ENCODE data around the gene APOO. TPM values are rescaled to one million over a fixed set of nuclear protein-coding genes. Genes with fewer than 3 reads are reported as not detected.

Gene APOO
- total RNA-seq, 1 donor, result 7.2 TPM

DNA sequence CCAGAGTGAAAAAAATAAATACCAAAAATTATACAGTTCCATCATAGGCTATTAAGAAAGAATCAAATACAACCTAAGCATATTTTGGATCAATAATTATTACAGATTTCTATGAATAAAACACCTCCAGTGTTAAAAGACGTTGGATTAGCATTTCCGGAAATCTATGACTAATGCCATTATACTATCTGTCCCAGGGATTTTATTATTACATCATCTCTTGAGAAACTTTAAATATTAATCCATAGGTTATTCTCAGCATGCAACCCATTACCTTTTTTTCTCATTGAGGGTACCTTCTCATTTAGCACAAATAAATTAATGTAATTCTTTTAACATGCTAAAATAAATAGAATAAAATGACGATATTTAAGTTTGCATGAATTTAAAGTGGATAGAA, 44.7 kb upstream of the APOO start:
- Histone ChIP-seq H3K27ac (ENCODE audit: low read depth, low read length) (no peak overlapping the region), H4K20me1 (ENCODE audit: insufficient read depth, low read length) (no peaks in the 10 kb centered on the region), H3K4me3 (ENCODE audit: insufficient read depth, low read length) (no peak overlapping the region), H3K79me2 (ENCODE audit: insufficient read depth, low read length) (no peaks in the 10 kb centered on the region), H3K36me3 (ENCODE audit: insufficient read depth, low read length) (no peaks in the 10 kb centered on the region), H3K4me1 (ENCODE audit: insufficient read depth, low read length) (no peaks in the 10 kb centered on the region), H3K4me2 (ENCODE audit: insufficient read depth, low read length) (no peak overlapping the region), H3K27me3 (ENCODE audit: insufficient read depth, low read length) (no peaks in the 10 kb centered on the region), H3K9me3 (ENCODE audit: low read depth, low read length) (no peaks in the 10 kb centered on the region), H2AFZ (ENCODE audit: low read length) (no peak overlapping the region)
- no peak for DNase-seq (ENCODE audit: insufficient read length, low spot score, missing footprints)
- TF ChIP-seq, protein P1, sequence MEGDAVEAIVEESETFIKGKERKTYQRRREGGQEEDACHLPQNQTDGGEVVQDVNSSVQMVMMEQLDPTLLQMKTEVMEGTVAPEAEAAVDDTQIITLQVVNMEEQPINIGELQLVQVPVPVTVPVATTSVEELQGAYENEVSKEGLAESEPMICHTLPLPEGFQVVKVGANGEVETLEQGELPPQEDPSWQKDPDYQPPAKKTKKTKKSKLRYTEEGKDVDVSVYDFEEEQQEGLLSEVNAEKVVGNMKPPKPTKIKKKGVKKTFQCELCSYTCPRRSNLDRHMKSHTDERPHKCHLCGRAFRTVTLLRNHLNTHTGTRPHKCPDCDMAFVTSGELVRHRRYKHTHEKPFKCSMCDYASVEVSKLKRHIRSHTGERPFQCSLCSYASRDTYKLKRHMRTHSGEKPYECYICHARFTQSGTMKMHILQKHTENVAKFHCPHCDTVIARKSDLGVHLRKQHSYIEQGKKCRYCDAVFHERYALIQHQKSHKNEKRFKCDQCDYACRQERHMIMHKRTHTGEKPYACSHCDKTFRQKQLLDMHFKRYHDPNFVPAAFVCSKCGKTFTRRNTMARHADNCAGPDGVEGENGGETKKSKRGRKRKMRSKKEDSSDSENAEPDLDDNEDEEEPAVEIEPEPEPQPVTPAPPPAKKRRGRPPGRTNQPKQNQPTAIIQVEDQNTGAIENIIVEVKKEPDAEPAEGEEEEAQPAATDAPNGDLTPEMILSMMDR (IDR thresholded peaks at IDR 0.05; ENCODE audit: extremely low read depth, low read depth, low read length), result no peak

DNA sequence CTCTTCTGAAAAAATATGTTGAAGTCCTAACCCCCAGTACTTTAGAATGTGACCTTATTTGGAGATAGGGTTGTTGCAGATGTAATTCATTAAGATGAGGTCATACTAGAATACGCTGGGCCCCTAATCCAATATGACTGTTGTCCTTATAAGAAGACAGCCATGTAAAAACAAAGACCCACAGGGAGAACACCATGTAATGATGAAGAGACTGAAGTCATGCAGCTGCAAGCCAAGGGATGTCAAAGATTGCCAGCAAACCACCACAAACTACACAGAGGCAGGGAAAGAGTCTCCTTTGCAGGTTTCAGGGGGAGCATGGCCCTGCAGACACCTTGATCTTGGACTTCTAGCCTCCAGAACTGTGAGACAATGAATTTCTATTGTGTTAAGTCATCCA, 37.5 kb upstream of the APOO start:
- peaks cover 3% of the 10 kb centered on the region for H3K27me3 ChIP-seq (ENCODE audit: insufficient read depth, low read length)
- no peaks in the 10 kb centered on the region for H3K79me2 ChIP-seq (ENCODE audit: insufficient read depth, low read length)
- H3K4me3 ChIP-seq (ENCODE audit: insufficient read depth, low read length), result no peak overlapping the region
- no peak for DNase-seq (ENCODE audit: insufficient read length, low spot score, missing footprints)
- no peaks in the 10 kb centered on the region for H3K36me3 ChIP-seq (ENCODE audit: insufficient read depth, low read length)
- no peaks in the 10 kb centered on the region for H4K20me1 ChIP-seq (ENCODE audit: insufficient read depth, low read length)
- H3K27ac ChIP-seq (ENCODE audit: low read depth, low read length), result no peak overlapping the region
- H2AFZ ChIP-seq (ENCODE audit: low read length), result no peak overlapping the region
- H3K9me3 ChIP-seq (ENCODE audit: low read depth, low read length), result no peaks in the 10 kb centered on the region
- H3K4me1 ChIP-seq (ENCODE audit: insufficient read depth, low read length), result no peaks in the 10 kb centered on the region
- H3K4me2 ChIP-seq (ENCODE audit: insufficient read depth, low read length), result no peak overlapping the region
- TF ChIP-seq, protein P1 (IDR thresholded peaks at IDR 0.05; ENCODE audit: extremely low read depth, low read depth, low read length), result no peak

GRCh38 chrX:23944234-23944633, 36.5 kb upstream of the APOO start:
- Histone ChIP-seq H3K4me2 (ENCODE audit: insufficient read depth, low read length) (no peak overlapping the region), H3K79me2 (ENCODE audit: insufficient read depth, low read length) (no peaks in the 10 kb centered on the region), H3K36me3 (ENCODE audit: insufficient read depth, low read length) (no peaks in the 10 kb centered on the region), H3K4me3 (ENCODE audit: insufficient read depth, low read length) (no peak overlapping the region), H3K27ac (ENCODE audit: low read depth, low read length) (no peak overlapping the region), H3K9me3 (ENCODE audit: low read depth, low read length) (no peaks in the 10 kb centered on the region), H3K4me1 (ENCODE audit: insufficient read depth, low read length) (no peaks in the 10 kb centered on the region), H3K27me3 (ENCODE audit: insufficient read depth, low read length) (peaks cover 3% of the 10 kb centered on the region), H4K20me1 (ENCODE audit: insufficient read depth, low read length) (no peaks in the 10 kb centered on the region), H2AFZ (ENCODE audit: low read length) (no peak overlapping the region)
- TF ChIP-seq, protein P1 (IDR thresholded peaks at IDR 0.05; ENCODE audit: extremely low read depth, low read depth, low read length), result no peak
- DNase-seq (ENCODE audit: insufficient read length, low spot score, missing footprints), result no peak

GRCh38 chrX:23939203-23939602, 31.5 kb upstream of the APOO start:
- Histone ChIP-seq H3K27me3 (ENCODE audit: insufficient read depth, low read length) (no peaks in the 10 kb centered on the region), H2AFZ (ENCODE audit: low read length) (no peak overlapping the region), H3K36me3 (ENCODE audit: insufficient read depth, low read length) (no peaks in the 10 kb centered on the region), H3K27ac (ENCODE audit: low read depth, low read length) (no peak overlapping the region), H4K20me1 (ENCODE audit: insufficient read depth, low read length) (no peaks in the 10 kb centered on the region), H3K4me2 (ENCODE audit: insufficient read depth, low read length) (no peak overlapping the region), H3K4me1 (ENCODE audit: insufficient read depth, low read length) (no peaks in the 10 kb centered on the region), H3K4me3 (ENCODE audit: insufficient read depth, low read length) (no peak overlapping the region), H3K79me2 (ENCODE audit: insufficient read depth, low read length) (no peaks in the 10 kb centered on the region), H3K9me3 (ENCODE audit: low read depth, low read length) (no peaks in the 10 kb centered on the region)
- TF ChIP-seq, protein P1 (IDR thresholded peaks at IDR 0.05; ENCODE audit: extremely low read depth, low read depth, low read length), result no peak
- DNase-seq (ENCODE audit: insufficient read length, low spot score, missing footprints), result no peak
